Measurements from ENCODE around the gene SLC44A1. TPM values are rescaled to one million over a fixed set of nuclear protein-coding genes. Genes with fewer than 3 reads are reported as not detected.

Gene SLC44A1
- polyA plus RNA-seq, 3 donors = 54.1 to 61.6 (median 58.0) TPM

DNA sequence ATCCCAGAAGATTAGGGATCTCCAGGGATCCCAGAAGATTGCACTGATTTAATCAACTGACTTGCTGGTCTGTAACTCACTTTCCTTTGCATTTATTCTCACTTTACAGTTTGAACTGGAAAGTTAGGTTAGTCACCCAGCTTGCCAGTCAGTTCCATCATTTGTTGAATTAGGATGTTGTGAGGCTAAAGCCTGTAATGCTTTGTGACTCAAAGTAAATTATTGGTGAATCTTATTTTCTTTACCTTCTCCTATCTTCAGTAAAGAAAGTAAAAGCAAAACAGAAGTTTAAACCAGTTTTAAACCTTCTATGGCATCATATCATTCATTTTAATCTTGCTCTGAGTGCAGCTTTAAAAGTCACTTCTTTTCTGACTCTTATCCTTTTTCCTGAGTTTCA, 85.8 kb downstream of the SLC44A1 start:
- DNase-seq (ENCODE audit: low read depth in 3 of 3, low spot score in 2 of 3) = no peak

DNA sequence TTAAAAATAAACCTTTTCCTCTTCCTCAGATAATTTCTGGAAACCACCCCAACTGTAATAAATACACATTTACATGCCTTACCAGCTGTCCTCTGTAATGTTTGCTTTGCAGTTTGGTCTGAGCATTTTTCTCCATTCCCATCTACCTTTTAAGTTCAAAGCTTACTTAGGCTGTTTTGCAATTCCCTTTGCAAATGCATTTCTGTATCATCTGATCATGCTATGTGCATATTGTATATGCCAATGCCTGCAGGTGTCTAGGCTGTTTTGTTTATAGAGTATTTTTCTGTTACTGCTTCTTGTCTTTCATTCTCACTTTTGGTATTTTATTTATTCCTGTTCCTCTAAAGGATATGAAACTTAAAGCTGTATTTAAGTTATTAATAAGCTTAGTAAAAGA, 86.3 kb downstream of the SLC44A1 start:
- DNase-seq (ENCODE audit: low read depth in 3 of 3, low spot score in 2 of 3) = no peak

DNA sequence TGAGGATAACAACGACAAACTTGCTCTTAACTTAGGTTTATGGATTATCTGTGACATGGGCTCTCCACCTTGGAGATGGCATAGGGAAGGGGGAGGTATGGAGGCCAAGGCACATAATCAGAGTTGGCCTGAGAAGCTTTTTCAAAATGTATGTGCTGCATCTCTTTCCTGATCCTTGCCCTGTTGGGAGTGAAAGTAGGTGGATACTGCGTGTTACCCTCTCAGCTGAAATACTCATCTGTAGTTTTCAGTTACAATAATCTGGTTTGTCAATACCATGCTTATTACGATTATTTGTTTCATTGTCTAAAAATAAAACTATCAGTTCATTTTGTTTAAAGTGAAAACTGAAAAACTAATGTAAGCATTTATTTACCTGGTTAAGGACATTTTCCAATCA, 86.7 kb downstream of the SLC44A1 start:
- DNase-seq (ENCODE audit: low read depth in 3 of 3, low spot score in 2 of 3) = no peak

DNA sequence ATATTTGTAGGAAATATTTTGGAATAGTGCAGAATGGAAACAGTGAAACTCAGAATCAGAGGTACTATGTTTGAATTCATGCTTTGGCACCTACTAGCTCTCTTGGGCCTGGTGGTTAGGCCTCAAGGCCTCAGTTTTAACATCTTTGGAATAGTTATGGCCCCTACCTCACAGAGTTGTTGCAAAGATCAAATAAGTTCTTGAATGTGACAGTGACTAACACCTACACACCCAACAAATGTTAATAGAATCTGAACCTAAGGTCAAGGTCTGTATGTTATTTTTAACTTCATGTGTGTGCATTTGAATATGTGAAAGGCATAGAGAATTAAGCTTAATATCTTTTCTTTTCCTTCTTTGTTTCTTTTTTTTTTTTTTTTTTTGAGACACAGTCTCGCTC, 87.3 kb downstream of the SLC44A1 start:
- DNase-seq (ENCODE audit: low read depth in 3 of 3, low spot score in 2 of 3) = no peak

DNA sequence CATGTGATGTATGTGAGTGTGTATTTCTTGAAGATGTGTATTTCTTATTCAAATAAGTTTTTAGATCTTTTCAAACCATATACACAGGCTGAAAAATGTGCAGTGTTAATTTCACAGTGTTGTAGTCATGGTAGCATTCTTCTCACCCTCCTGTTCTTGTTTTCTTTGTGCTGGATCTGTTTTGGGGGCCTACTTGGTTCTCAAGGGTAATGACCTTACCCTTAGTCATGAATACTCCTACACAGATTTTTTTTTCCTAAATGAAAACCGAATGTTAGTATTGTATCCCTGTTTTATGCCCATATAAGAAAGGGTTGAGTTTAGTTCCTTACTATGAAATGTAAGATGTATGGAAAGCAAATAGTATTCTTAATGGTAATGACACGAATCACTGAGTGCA, 88.0 kb downstream of the SLC44A1 start:
- DNase-seq (ENCODE audit: low read depth in 3 of 3, low spot score in 2 of 3) = no peak

DNA sequence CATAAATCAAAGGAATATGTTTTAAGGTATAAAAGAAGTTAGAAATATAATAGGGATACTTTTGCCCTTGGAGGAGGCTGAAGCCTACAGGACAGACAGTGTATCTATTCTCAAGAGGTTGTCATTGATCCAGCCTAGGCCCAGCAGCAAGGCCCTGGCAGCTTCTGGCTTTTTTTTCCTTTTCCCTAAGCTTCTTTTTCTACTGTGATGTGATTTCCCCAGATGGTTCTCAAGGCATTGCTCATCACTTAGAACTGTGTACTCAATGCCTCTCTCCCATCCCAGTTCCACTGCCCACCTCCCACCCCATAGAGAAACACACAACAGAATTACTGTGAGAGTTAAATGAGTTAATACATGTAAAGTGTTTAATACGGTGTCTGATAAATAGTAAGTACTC, 88.6 kb downstream of the SLC44A1 start:
- DNase-seq (ENCODE audit: low read depth in 3 of 3, low spot score in 2 of 3) = no peak

DNA sequence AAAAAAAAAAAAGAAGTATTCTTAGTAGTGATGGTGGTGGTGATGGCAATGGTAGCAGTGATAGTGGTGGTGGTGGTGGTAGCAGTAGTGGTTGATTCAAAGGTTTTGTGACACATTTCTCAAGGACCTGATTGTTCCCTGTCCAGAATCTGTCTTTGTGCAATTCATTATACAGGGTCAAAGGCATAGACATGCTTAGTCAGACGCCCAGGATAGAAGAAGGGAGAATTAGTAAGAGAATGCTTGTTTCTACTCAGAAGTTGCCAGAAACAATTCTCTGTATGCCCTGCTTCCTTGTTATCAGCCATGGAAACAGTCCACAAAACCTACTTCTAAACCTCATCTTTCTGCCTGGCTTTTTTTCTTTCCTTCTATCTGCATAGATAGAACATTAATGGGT, 89.4 kb downstream of the SLC44A1 start:
- DNase-seq (ENCODE audit: low read depth in 3 of 3, low spot score in 2 of 3) = no peak

DNA sequence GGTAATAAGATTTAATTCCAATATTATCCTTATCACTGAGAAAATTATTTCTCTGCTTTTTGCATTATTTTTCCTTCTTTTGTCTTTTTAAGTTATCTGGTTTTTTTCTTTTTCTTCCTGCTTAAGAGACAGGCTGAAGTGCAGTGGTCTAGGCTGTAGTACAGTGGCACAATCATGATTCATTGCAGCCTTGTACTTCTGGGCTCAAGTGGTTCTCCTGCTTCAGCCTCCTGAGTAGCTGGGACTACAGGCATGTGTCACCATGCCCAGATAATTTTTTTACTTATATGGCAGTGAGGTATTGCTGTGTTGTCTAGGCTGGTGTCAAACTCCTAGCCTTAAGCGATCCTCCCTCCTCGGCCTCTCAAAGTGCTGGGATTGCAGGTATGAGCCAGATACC, 93.9 kb downstream of the SLC44A1 start:
- DNase-seq (ENCODE audit: low read depth in 3 of 3, low spot score in 2 of 3) = no peak

DNA sequence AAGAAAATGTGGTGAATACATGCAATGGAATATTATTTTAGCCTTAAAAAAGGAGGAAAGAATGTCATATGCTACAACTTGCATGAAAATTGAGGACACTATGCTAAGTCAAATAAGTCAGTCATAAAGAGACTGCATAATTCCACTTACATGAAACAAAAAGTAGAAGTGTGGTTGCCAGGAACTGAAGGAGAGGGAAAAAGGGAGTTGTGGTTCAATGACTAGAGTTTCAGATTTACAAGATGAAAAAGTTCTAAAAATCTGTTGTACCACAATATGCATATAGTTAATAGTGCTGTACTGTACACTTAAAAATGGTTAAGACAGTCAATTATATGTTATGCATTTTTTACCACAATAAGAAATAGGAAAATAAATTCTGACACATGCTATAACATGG, 95.4 kb downstream of the SLC44A1 start:
- DNase-seq (ENCODE audit: low read depth in 3 of 3, low spot score in 2 of 3) = no peak

DNA sequence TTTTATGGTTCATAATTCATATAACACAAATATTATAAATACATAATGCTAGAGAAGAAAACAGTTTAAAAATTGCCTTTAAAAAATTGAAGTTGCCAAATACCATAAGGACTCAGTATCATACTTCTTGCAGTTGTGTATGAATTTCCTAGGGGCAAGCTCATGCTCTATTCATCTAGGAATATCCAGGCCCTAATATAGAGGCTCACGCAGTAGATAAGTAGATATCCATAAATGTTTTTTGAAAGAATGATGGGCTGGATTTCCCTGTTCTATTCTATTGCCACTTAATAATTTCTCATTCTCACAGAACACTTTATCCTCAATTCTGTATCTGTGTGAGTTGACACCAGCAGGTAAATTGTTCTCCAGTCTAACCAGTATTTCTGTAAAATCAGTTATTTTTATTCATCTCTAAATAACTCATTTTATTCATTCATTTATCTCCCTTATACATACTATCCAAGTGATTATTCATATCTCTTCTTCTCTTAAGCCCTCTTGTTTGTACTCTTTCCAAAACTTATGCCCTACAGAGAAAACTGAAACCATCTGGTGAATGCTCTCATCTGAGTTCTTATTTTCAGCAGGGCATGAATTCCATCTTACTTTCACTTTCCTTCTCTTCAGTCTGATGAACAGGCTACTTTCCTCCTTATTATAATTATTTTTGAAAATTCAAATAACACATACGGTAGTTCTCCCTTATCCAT, 97.1 kb downstream of the SLC44A1 start:
- DNase-seq (ENCODE audit: low read depth in 3 of 3, low spot score in 2 of 3) = no peak

DNA sequence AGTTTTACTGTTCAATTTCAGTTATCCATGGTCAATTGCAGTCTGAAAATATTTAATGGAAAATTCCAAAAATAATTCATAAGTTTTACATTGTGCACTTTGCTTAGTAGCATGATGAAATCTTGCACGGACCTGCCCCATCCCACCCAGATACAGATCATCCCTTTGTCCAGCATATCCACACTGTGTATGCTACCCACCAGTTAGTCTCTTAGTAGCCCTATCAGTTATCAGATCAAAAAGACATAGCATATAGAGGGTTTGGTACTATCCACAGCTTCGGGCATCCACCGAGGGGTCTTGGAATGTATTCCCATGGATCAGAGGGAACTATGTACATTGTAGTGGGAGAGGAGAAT, 97.7 kb downstream of the SLC44A1 start:
- DNase-seq (ENCODE audit: low read depth in 3 of 3, low spot score in 2 of 3) = no peak

DNA sequence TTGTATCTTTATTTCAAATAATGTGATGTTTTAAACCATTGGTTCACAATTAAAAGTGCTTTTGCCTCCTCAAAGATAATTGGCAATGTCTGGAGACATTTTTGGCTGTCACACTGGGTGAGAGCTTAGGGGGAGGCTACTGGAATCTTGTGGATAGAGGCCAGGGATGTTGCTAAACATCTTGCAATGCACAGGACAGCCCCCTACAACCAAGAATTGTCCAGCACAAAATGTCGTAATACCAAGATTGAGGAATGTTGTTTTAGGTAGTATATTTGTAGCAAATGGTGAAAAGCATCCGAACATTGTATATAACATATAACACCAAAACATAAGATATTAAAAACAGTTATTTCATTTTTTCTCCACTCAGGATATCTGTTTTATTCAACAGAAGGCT, 99.8 kb downstream of the SLC44A1 start:
- DNase-seq (ENCODE audit: low read depth in 3 of 3, low spot score in 2 of 3) = no peak

DNA sequence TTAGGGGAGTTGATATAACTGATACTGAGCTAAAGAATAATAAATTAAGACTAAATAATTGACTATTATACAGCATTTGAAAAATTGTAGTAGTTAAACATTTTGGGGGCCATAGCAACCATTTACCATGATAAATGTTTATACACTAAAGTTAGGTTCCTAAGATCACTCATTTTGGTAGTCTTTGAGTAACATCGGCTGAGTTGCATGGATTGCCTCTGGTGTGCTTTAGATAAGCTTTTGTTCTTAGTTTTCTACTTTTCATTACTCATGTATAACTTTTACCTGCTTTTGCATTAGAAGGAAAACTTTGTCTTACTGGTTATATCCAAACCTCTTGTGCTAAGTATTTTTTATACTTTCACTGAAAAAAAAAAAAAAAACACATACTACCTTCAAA, 101.2 kb downstream of the SLC44A1 start:
- no peak for DNase-seq (ENCODE audit: low read depth in 3 of 3, low spot score in 2 of 3)

DNA sequence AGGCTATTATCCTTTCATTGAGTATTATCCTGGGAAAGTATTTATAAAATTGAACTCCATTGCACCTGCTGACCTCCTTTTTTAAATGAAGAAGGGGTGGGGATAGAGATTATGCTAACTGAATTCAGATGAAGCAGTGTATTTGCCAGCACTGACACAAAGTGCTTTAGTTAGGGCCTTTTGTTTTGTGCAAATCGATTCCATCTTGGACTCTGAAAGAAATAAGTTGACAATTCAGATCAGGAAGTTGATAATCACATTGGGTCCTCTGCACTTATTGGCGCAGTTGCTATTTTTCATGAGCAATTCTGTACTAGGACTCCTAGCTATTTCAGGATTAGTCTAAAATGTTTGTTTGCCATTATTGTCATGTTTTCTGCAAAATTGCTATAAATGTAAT, 101.8 kb downstream of the SLC44A1 start:
- no peak for DNase-seq (ENCODE audit: low read depth in 3 of 3, low spot score in 2 of 3)

DNA sequence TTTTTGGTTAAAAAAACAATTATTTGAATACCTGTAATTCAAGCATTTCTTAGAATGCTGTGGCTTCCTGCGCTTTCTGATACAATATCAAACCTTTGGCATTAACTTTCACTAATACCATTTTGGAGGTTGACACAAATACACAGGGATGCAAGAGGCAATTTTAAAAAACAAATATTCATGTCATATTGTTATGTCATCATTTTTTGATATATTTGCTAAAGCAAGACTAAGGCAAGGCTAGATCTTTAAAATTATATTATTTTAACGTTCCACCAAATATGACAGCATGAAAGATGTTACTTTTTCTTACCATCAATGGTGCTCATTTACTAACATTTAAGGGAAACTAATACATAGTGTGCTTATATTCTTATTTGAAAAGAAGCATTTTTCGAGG, 110.0 kb downstream of the SLC44A1 start:
- no peak for DNase-seq (ENCODE audit: low read depth in 3 of 3, low spot score in 2 of 3)

DNA sequence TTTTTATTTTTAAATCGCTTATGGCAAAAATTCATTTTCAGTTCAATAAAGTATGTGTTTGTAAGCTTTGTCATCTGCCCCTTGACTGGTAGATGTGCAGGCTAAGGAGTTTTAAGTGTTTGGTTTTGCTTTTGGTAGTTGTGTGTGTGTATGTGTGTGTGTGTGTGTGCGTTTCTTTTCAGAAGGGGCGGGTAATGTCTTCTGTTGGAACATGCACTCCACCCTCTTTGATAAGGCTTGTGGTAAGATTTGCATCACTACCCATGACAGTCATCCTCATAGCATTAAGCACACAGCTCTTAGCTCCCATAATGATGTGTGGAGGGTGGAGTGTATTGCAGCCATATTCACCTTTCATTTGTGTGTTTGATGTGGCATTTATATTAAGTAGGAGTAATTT, 111.3 kb downstream of the SLC44A1 start:
- DNase-seq (ENCODE audit: low read depth in 3 of 3, low spot score in 2 of 3) = no peak

DNA sequence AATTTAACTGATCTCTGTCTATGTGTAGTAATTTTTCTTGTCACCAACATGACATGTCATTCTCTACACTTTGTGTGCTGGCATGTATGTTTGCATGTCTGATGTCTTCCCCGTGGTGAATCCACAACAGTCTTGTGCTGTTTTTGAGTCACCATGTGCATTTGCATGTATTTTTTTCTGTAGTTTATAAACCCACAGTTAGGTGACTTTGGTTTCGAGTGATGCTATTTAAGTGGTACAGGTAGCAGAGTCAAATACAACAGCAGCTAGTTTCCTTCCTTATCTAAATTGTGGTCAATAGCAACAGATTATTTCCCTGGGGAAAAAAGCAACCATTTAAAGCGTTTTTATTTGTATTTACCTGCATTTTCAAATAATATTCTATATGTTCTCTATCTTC, 113.5 kb downstream of the SLC44A1 start:
- DNase-seq (ENCODE audit: low read depth in 3 of 3, low spot score in 2 of 3) = no peak

DNA sequence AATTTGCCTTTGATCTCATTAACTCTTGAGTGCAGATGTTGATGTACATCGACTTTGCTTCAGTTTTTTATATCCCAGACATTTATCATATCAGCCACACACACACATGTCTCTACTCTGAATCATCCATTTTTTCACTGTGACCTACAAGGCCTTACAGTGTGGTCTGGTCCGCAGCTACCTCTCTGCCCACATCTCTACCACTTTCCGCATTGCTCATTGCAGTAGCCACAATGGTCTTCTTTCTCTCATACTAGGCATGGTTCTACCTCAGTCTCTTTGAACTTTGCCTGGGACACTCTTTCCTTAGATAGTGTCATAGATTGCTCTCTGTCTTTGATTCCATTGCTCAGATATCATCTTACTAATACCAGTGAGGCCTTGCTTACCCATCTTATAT, 115.4 kb downstream of the SLC44A1 start:
- DNase-seq (ENCODE audit: low read depth in 3 of 3, low spot score in 2 of 3) = no peak

DNA sequence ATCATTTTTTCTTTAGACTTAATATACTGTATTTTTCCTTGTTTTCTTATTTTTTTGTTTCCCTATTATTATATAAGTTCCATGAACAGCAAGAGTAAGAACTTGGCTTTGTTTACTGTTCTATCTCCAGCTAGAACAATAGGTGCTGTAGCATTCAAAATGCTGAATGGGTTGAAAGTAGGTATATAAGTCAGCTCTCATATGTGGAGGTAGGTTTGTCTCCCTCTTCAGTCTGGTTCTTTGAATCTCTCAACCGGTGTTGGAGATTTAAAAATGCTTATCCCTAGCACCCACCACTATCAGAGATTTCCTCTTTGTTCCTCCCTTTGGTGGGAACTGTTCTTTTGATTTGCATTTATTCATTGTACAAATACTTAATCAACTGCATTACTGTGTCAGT, 115.9 kb downstream of the SLC44A1 start:
- no peak for DNase-seq (ENCODE audit: low read depth in 3 of 3, low spot score in 2 of 3)

DNA sequence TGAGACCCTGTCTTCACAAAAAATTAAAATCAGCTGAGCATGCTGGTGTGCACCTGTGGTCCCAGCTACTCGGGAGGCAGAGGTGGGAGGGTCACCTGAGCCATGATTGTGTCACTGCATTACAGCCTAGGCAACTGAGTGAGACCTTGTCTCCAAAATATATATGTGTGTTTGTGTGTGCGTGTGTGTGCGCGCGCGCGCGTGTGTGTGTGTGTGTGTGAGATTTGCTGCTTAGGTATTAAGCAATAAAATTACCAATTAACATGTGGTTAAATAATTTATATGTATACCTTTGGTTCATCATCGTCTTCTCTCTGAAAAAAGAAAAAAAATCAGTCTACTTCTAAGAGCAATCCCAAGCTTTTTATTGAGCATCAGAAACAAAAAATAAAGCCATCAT, 117.4 kb downstream of the SLC44A1 start:
- DNase-seq (ENCODE audit: low read depth in 3 of 3, low spot score in 2 of 3) = no peak

DNA sequence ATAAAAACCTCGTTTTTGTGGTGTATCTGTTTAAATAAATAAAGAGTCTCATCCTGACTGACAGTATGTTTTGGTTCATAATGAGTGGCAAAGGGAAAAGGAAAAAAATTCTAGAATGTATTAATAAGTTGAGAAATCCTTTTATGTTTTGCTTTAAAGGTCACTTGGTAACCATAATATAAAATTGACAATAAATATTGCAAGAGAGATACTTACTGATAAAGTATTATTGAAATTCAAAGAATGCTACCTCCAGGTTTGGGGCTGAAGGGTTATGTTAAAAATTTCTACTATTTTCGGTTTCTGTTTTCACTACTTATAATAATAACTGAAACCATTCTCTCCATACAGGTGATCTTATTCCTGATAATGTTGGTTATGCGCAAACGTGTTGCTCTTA, 118.0 kb downstream of the SLC44A1 start:
- no peak for DNase-seq (ENCODE audit: low read depth in 3 of 3, low spot score in 2 of 3)

DNA sequence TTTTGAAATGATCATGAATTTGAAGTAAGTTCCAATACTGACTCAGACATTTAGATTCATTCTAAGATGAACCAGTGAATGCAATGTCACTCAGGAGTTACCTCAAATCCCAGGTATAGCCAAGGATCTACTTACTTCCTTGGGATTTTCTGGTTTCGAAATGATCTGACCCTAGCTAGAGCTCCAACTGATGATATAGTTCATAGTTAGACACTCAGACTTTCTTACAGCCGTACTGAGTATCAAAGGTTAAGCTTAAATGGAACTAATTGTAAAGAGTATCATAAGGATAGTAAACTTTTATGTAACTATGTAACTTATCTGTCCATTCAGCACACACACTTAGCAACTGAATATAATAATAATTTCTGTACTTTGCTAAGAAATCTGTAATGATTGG, 119.4 kb downstream of the SLC44A1 start:
- DNase-seq (ENCODE audit: low read depth in 3 of 3, low spot score in 2 of 3) = no peak

DNA sequence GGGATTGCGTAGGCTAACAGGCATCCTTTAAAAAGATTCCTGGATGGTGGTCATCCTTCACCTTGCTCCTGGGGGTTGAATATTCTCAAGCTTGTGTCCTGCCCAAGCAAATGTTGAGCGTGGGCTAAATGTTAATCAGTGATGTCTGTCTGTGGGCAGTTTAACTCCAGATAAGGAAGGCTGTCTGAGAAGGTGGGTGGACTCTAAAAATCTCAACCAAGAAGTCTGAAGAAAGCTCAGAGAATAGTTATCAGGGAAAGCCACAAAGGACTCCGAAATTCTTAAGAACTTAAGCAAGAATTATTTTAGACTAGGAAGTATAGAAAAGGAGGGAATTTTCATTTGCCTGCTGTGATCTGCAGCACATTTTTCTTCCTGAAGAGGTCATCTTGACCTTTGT, 125.5 kb downstream of the SLC44A1 start:
- DNase-seq (ENCODE audit: low read depth in 3 of 3, low spot score in 2 of 3) = no peak

Measured in right renal cortex interstitium (tissue), 3 donors.